ENCODE results near the gene GPX5. TPM values are rescaled to one million over a fixed set of nuclear protein-coding genes. Genes with fewer than 3 reads are reported as not detected.
"Not testable (repeated sequence)": the region's sequence is repeated elsewhere in the genome, so short reads cannot be mapped to it uniquely, and the experiment has no call there.

The GPX5 gene
- total RNA-seq, 1 experiment from 2014 or later: not detected

- DNase-seq (ENCODE audit: low read depth, low spot score): no peak
- in situ Hi-C loops (cut with HindIII; ENCODE audit: low pct_unique_long_range_greater_than_20kb, low sequenced_read_pairs): no loop called here
Observed at GRCh38 chr6:28543651-28544610, 18.2 kb downstream of the GPX5 start.

GRCh38 chr6:28545955-28546354 lies 20.3 kb downstream of the GPX5 start:
- in situ Hi-C loops (cut with HindIII; ENCODE audit: low pct_unique_long_range_greater_than_20kb, low sequenced_read_pairs): no loop called here

GRCh38 chr6:28547003-28547402 lies 21.3 kb downstream of the GPX5 start:
- DNase-seq (ENCODE audit: low read depth, low spot score); in situ Hi-C loops (cut with HindIII; ENCODE audit: low pct_unique_long_range_greater_than_20kb, low sequenced_read_pairs): not testable (repeated sequence)

More at GRCh38 chr6:28545955-28546354, 20.3 kb downstream of the GPX5 start:
- no peak for DNase-seq (ENCODE audit: low read depth, low spot score)

GRCh38 chr6:28551891-28552666 lies 26.4 kb downstream of the GPX5 start:
- no peak for DNase-seq (ENCODE audit: low read depth, low spot score)
- in situ Hi-C loops (cut with HindIII; ENCODE audit: low pct_unique_long_range_greater_than_20kb, low sequenced_read_pairs): no loop called here

GRCh38 chr6:28553384-28553985 lies 27.8 kb downstream of the GPX5 start:
- no peak for DNase-seq (ENCODE audit: low read depth, low spot score)
- in situ Hi-C loops (cut with HindIII; ENCODE audit: low pct_unique_long_range_greater_than_20kb, low sequenced_read_pairs): no loop called here

GRCh38 chr6:28553986-28554881 lies 28.6 kb downstream of the GPX5 start:
- DNase-seq (ENCODE audit: low read depth, low spot score): no peak
- in situ Hi-C loops (cut with HindIII; ENCODE audit: low pct_unique_long_range_greater_than_20kb, low sequenced_read_pairs): no loop called here

- in situ Hi-C loops (cut with HindIII; ENCODE audit: low pct_unique_long_range_greater_than_20kb, low sequenced_read_pairs): no loop called here
Observed at GRCh38 chr6:28555136-28555535, 29.5 kb downstream of the GPX5 start.

GRCh38 chr6:28558629-28559028 lies 32.9 kb downstream of the GPX5 start:
- in situ Hi-C loops (cut with HindIII; ENCODE audit: low pct_unique_long_range_greater_than_20kb, low sequenced_read_pairs): no loop called here
- DNase-seq (ENCODE audit: low read depth, low spot score): no peak

More at GRCh38 chr6:28555136-28555535, 29.5 kb downstream of the GPX5 start:
- no peak for DNase-seq (ENCODE audit: low read depth, low spot score)

GRCh38 chr6:28563430-28564095 lies 37.9 kb downstream of the GPX5 start:
- no peak for DNase-seq (ENCODE audit: low read depth, low spot score)
- in situ Hi-C loops (cut with HindIII; ENCODE audit: low pct_unique_long_range_greater_than_20kb, low sequenced_read_pairs): no loop called here

- DNase-seq (ENCODE audit: low read depth, low spot score): no peak
- in situ Hi-C loops (cut with HindIII; ENCODE audit: low pct_unique_long_range_greater_than_20kb, low sequenced_read_pairs): no loop called here
Observed at GRCh38 chr6:28565823-28566526, 40.3 kb downstream of the GPX5 start.

- DNase-seq (ENCODE audit: low read depth, low spot score): no peak
Observed at GRCh38 chr6:28566527-28567252, 41.0 kb downstream of the GPX5 start.

GRCh38 chr6:28567506-28567905 lies 41.8 kb downstream of the GPX5 start:
- DNase-seq (ENCODE audit: low read depth, low spot score): no peak
- in situ Hi-C loops (cut with HindIII; ENCODE audit: low pct_unique_long_range_greater_than_20kb, low sequenced_read_pairs): no loop called here

More at GRCh38 chr6:28566527-28567252, 41.0 kb downstream of the GPX5 start:
- in situ Hi-C loops (cut with HindIII; ENCODE audit: low pct_unique_long_range_greater_than_20kb, low sequenced_read_pairs): no loop called here

- in situ Hi-C loops (cut with HindIII; ENCODE audit: low pct_unique_long_range_greater_than_20kb, low sequenced_read_pairs): no loop called here
- DNase-seq (ENCODE audit: low read depth, low spot score): no peak
Observed at GRCh38 chr6:28568515-28569108, 42.9 kb downstream of the GPX5 start.

GRCh38 chr6:28569748-28570147 lies 44.1 kb downstream of the GPX5 start:
- in situ Hi-C loops (cut with HindIII; ENCODE audit: low pct_unique_long_range_greater_than_20kb, low sequenced_read_pairs): no loop called here
- no peak for DNase-seq (ENCODE audit: low read depth, low spot score)

- in situ Hi-C loops (cut with HindIII; ENCODE audit: low pct_unique_long_range_greater_than_20kb, low sequenced_read_pairs): no loop called here
- peak; percentile 41 for DNase-seq (ENCODE audit: low read depth, low spot score)
Observed at GRCh38 chr6:28580475-28580874, 54.8 kb downstream of the GPX5 start.

Data from SK-MEL-5 (cell line).